Omental fat pad (tissue), 4 donors: ENCODE measurements around the gene DOK6. TPM values are rescaled to one million over a fixed set of nuclear protein-coding genes. Genes with fewer than 3 reads are reported as not detected.

ENCODE experiments used
- ATAC-seq: fragments of 150-250 bp; one replicate; pipeline ENCODE4 v1.9.1; 2016; ENCODE audit warnings: mild to moderate bottlenecking, moderate library complexity; ENCODE audit not compliant: low FRiP score
- DNase-seq: peaks from one replicate; pipeline ENCODE4 v3.0.0-alpha.2; 2019; ENCODE audit warnings: low spot score
- total RNA-seq, 4 donors: library from RNA; depleted of rRNA; stranded (reverse); fragments of >200 nt; gene quantifications; one replicate each; pipeline ENCODE4 v1.1.0, GENCODE V29; 2016
- TF ChIP-seq, protein P1 (sequence below), 3 donors: fragments of 450-650 bp; IDR thresholded peaks; one replicate each; pipeline ENCODE4 v1.5.1; 2016 to 2017; ENCODE audit warnings: antibody characterized with exemption in 3 of 3, mild to moderate bottlenecking in 3 of 3, moderate library complexity in 2 of 3

Gene DOK6
- total RNA-seq, 4 donors from 2014 or later = 0.19 to 2.7 (median 1.5) TPM

DNA sequence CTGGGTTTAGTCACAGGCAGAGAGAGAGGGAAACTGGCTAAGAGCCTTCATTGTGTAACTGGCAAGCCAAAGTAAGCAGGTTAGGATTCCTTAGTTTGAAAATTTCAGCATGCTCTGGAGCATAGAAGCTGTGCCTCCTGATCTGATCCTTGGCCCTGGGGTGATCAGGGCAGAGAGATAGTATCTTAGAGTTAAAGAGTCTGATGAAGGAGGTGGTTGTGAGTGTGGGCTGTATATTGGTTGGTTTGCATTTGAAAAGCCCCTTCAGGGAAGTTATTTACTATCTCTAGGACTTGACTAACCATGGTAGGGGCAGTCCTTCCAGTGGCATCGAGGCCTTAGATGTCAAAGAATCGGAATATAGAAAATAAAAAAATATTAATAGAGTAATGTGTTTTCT, 316.9 kb downstream of the DOK6 start:
- TF ChIP-seq, protein P1, sequence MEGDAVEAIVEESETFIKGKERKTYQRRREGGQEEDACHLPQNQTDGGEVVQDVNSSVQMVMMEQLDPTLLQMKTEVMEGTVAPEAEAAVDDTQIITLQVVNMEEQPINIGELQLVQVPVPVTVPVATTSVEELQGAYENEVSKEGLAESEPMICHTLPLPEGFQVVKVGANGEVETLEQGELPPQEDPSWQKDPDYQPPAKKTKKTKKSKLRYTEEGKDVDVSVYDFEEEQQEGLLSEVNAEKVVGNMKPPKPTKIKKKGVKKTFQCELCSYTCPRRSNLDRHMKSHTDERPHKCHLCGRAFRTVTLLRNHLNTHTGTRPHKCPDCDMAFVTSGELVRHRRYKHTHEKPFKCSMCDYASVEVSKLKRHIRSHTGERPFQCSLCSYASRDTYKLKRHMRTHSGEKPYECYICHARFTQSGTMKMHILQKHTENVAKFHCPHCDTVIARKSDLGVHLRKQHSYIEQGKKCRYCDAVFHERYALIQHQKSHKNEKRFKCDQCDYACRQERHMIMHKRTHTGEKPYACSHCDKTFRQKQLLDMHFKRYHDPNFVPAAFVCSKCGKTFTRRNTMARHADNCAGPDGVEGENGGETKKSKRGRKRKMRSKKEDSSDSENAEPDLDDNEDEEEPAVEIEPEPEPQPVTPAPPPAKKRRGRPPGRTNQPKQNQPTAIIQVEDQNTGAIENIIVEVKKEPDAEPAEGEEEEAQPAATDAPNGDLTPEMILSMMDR (IDR thresholded peaks at IDR 0.05) = no peak
- DNase-seq = no peak
- no peak for ATAC-seq

DNA sequence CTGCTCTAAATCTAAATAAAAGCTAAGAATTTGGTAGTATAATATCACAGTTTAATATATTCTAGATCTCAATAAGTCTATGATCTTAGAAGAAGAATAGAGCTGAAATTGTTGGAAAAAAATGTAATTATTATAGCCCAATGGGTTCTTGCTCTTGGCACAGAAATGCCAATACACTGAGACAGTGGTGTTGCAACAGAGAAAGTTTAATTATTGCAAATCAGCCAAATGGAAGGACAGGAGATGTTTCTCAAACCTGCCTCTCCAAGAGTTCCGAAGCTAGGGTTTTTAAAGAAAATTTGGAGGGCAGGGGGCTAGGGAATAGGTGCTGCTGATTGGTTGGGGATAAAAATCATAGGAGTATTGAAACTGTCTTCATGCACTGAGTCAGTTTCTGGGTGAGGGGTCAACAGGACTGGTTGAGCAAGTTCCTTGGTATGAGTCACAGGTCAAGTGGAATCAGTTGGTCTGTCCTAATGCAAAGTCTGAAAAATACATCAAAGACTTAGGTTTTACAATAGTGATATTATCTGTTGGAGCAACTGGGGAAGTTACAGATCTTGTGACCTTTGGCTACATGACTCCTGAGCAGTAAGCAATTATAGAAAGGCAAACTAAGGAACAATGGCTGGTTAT, 318.3 kb downstream of the DOK6 start:
- DNase-seq = no peak
- TF ChIP-seq, protein P1 (IDR thresholded peaks at IDR 0.05) = no peak
- ATAC-seq = no peak

DNA sequence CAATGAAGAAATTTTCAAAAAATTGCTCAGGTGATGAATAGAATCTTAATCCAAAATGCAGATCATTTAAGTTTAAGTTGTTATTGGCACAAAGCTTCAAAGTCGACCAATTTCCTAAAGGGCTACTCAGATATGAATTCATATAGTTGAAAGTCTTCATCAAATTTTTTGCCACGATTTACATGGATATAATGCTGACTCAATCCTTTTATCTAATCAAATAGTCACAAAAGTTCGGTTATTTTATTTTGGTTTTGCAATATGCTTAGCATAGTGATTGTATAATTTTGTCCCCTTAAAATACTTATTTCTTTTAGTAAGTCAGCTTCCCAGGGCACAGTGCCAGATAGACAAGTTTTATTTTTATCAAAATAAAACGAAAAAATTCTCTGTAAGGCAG, 319.7 kb downstream of the DOK6 start:
- TF ChIP-seq, protein P1 (IDR thresholded peaks at IDR 0.05) = no peak
- DNase-seq (no peak), ATAC-seq (no peak)

DNA sequence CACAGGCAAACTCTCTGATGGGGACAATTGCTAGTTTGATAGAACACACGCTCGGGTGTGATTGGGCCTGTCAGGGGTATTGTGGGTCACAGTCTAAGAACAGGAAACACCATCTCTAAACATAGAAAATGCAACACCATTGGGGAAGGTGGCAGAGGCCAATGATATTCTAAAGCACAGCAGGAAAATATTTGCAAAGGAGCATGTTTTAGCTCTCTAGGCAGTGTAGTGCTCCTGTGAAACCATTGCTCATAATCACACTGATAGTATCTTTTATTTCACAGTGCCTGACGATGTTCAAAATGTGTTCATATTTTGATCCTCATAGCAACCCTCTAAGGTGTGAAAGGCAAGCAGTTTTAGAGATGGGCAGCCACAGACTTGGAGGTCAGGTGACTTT, 322.7 kb downstream of the DOK6 start:
- ATAC-seq = no peak
- TF ChIP-seq, protein P1 (IDR thresholded peaks at IDR 0.05) = no peak
- no peak for DNase-seq

DNA sequence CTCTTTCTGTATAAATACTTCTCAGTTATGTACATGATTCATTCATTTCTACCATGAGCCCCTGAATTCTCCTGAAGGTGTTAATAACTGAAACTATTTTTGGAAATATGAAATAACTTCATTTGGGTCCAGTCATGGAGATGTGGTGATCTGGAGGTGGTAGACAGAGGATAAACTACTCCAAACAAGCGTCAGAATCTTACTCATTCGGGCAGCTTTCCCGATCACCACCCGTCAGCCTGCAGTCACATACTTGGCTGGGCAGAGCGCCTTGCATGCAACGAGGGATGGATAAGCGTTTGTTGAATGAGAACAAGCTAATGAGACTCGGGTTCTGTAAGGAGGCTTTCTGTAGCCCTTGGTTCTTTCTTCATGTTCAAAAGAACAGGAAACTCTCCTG, 324.3 kb downstream of the DOK6 start:
- DNase-seq = no peak

DNA sequence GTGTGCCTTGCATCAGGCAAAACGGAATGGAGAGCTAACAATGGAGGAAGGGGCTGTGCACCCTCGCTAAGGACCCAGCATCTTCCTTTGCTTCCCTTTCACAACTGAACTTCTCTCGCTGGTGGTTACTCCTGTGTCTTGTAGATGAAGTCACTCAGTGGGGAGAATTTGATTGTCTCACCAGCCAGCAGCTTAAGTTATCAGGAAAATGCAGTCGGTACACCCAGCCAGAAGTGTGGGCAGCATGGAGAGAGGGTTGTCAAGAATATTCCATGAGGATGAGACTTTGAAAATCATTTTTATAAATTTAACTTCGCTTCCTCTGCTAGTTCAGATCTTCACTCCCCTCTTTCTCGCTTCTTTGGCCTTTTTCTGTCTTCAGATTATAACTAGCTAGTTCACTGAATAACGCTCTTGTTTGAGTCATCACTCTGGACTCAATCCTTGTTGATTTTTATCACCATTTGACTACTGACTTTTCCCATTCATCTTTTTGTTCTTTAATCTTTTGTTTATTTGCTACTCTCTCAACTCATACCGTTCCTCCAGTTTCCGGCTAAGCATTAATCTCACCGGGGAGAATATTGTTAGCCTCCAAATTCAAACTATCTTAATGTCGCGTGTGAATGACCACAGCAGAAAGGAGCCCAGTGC, 325.3 kb downstream of the DOK6 start:
- no peak for ATAC-seq
- TF ChIP-seq, protein P1 (IDR thresholded peaks at IDR 0.05) = no peak

More for the DNA sequence above, 324.3 kb downstream of the DOK6 start:
- TF ChIP-seq, protein P1 (IDR thresholded peaks at IDR 0.05) = no peak
- ATAC-seq = no peak

More for the DNA sequence above, 325.3 kb downstream of the DOK6 start:
- DNase-seq = no peak
